HFFc6 (cell line): ENCODE measurements around the gene GLRX2. TPM values are rescaled to one million over a fixed set of nuclear protein-coding genes. Genes with fewer than 3 reads are reported as not detected.

Experiments
- DNase-seq: peaks from one replicate; pipeline ENCODE4 v3.0.0-alpha.2; 2018
- H3K27ac Mint-ChIP-seq: 2 replicates; pipeline ENCODE4 v1.8.0; 2020; ENCODE audit warnings: mild to moderate bottlenecking, mixed read lengths
- H3K27me3 Mint-ChIP-seq: 2 replicates; pipeline ENCODE4 v1.8.0; 2021; ENCODE audit warnings: mild to moderate bottlenecking, moderate library complexity, mixed read lengths; ENCODE audit not compliant: insufficient read depth
- H3K36me3 Mint-ChIP-seq: 2 replicates; pipeline ENCODE4 v1.8.0; 2021; ENCODE audit warnings: low read depth, mixed read lengths
- H3K4me1 Mint-ChIP-seq: 2 replicates; pipeline ENCODE4 v1.8.0; 2020; ENCODE audit warnings: low read depth, mixed read lengths
- H3K4me3 Mint-ChIP-seq: 2 replicates; pipeline ENCODE4 v1.8.0; 2020; ENCODE audit warnings: mild to moderate bottlenecking, moderate library complexity, mixed read lengths
- H3K9me3 Mint-ChIP-seq: 2 replicates; pipeline ENCODE4 v1.8.0; 2020; ENCODE audit warnings: mild to moderate bottlenecking, mixed read lengths
- CTCF ChIP-seq: fragments of 200-600 bp; sonication (generic); IDR thresholded peaks from 2 replicates; pipeline ENCODE4 v1.5.0; 2021; ENCODE audit warnings: antibody characterized with exemption, mild to moderate bottlenecking
- total RNA-seq, 6 experiments: library from RNA; stranded (reverse); fragmentation: NEBNext Ultra II Directional; extraction: Animal tissue kit (Norgen Biotek cat#: 25700); gene quantifications; 2 replicates in 1 of 6; 3 replicates in 5 of 6; pipeline ENCODE4 v1.2.3, GENCODE V29; 2021

GLRX2 gene
- total RNA-seq, 6 experiments from 2014 or later, result 32.8 to 39.1 (median 34.7) TPM

DNA sequence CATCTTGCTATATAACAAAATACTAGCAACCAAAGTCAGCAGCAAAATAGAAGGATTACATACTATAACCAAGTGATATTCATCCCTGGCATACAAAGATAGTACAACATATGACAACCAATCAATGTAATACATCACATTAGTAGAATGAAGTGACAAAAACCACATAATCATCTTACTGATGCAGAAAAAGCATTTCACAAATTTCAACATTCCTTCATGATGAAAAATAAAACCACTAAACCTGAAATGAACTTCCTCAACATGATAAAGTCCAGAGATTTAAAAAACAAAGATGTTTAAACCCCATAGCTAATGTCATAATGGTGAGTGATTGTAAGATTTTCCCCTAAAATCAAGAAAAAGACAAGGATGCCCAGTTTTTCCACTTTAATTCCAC lies 27.2 kb downstream of the GLRX2 start:
- H3K9me3 Mint-ChIP-seq, result peaks cover 9% of the 10 kb centered on the region
- H3K27me3 Mint-ChIP-seq, result no peaks in the 10 kb centered on the region
- H3K36me3 Mint-ChIP-seq, result peaks cover 30% of the 10 kb centered on the region
- peaks cover 8% of the 10 kb centered on the region for H3K4me1 Mint-ChIP-seq
- H3K4me3 Mint-ChIP-seq, result no peak overlapping the region
- no peak overlapping the region for H3K27ac Mint-ChIP-seq
- TF ChIP-seq CTCF, result no peak
- no peak for DNase-seq

- H3K27ac Mint-ChIP-seq, result no peak overlapping the region
- no peak for TF ChIP-seq CTCF
Measured at GRCh38 chr1:193070942-193071341, 34.3 kb downstream of the GLRX2 start.

GRCh38 chr1:193070386-193070753 lies 34.8 kb downstream of the GLRX2 start:
- peaks cover 5% of the 10 kb centered on the region; the same call in 1 of the 2 replicates for H3K4me1 Mint-ChIP-seq
- H3K9me3 Mint-ChIP-seq, result no peaks in the 10 kb centered on the region
- TF ChIP-seq CTCF, result 0 out of 2 replicates have a peak, but pooled peaks have one; percentile 22
- no peak for DNase-seq
- H3K4me3 Mint-ChIP-seq, result no peak overlapping the region
- peaks cover 14% of the 10 kb centered on the region for H3K36me3 Mint-ChIP-seq
- H3K27me3 Mint-ChIP-seq, result no peaks in the 10 kb centered on the region
- no peak overlapping the region for H3K27ac Mint-ChIP-seq

More at GRCh38 chr1:193070942-193071341, 34.3 kb downstream of the GLRX2 start:
- Mint-ChIP-seq H3K27me3 (no peaks in the 10 kb centered on the region), H3K9me3 (no peaks in the 10 kb centered on the region), H3K4me1 (peaks cover 5% of the 10 kb centered on the region; the same call in 1 of the 2 replicates), H3K36me3 (peaks cover 18% of the 10 kb centered on the region), H3K4me3 (no peak overlapping the region)
- DNase-seq, result no peak

DNA sequence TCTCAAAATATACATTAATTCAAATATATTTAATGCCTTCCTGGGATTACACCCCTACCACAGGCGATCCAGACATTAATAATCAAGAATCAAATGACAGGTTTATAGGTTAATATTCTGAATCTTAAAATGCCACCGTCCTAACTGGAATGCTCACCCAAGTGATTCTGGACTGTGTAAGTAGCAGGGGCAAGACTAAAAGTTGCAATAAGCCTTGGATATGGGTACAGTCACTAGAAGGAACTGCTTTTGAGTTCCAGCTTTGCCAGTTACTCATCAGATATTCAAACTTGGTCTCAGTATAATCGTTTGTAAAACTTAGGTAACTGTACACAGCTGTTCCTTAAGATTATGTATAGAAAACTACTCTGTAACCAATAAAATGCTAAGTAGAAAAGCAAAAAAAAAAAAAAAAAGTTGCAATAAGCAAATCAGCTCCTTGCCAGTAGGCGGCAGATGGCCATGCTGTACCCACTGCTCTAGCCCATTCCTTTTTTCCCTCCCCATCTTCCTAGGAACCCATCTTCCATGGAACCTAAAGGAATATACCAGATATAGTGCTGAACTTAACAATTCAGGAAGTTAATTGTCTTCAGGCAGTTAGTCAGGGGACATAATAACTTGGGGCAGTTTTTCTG lies 35.3 kb downstream of the GLRX2 start:
- no peaks in the 10 kb centered on the region for H3K27me3 Mint-ChIP-seq
- peaks cover 5% of the 10 kb centered on the region; the same call in 1 of the 2 replicates for H3K4me1 Mint-ChIP-seq
- H3K36me3 Mint-ChIP-seq, result peaks cover 14% of the 10 kb centered on the region
- TF ChIP-seq CTCF, result peak; percentile 67
- no peaks in the 10 kb centered on the region for H3K9me3 Mint-ChIP-seq
- peak; percentile 8 for DNase-seq
- H3K4me3 Mint-ChIP-seq, result no peak overlapping the region
- no peak overlapping the region for H3K27ac Mint-ChIP-seq

- no peaks in the 10 kb centered on the region for H3K9me3 Mint-ChIP-seq
- no peak for DNase-seq
- H3K4me3 Mint-ChIP-seq, result no peak overlapping the region
- no peak overlapping the region for H3K27ac Mint-ChIP-seq
- no peaks in the 10 kb centered on the region; the same call in 1 of the 2 replicates for H3K27me3 Mint-ChIP-seq
- no peak for TF ChIP-seq CTCF
- H3K36me3 Mint-ChIP-seq, result peaks cover 21% of the 10 kb centered on the region
- peaks cover 13% of the 10 kb centered on the region for H3K4me1 Mint-ChIP-seq
Measured at GRCh38 chr1:193068013-193068412, 37.2 kb downstream of the GLRX2 start.
